ENCODE results near the gene UPK2.
"Not testable (repeated sequence)": the region's sequence is repeated elsewhere in the genome, so short reads cannot be mapped to it uniquely, and the experiment has no call there.

GRCh38 chr11:118984337-118984736, 28.2 kb downstream of the UPK2 start:
- TF ChIP-seq CTCF (optimal IDR thresholded peaks at IDR 0.05 in 1 of 3, IDR thresholded peaks at IDR 0.05 in 1 of 3, conservative IDR thresholded peaks at IDR 0.05 in 1 of 3; ENCODE audit: extremely low read depth in 1 of 3, insufficient read depth in 2 of 3, low read length in 3 of 3); EZH2 (IDR thresholded peaks at IDR 0.05; ENCODE audit: low read length): not testable (repeated sequence)
